ENCODE data around the gene ATP10A. TPM values are rescaled to one million over a fixed set of nuclear protein-coding genes. Genes with fewer than 3 reads are reported as not detected.

The ATP10A gene
- total and polyA plus RNA-seq, 3 experiments from 2014 or later = 8.2 to 28.9 (median 24.0) TPM

DNA sequence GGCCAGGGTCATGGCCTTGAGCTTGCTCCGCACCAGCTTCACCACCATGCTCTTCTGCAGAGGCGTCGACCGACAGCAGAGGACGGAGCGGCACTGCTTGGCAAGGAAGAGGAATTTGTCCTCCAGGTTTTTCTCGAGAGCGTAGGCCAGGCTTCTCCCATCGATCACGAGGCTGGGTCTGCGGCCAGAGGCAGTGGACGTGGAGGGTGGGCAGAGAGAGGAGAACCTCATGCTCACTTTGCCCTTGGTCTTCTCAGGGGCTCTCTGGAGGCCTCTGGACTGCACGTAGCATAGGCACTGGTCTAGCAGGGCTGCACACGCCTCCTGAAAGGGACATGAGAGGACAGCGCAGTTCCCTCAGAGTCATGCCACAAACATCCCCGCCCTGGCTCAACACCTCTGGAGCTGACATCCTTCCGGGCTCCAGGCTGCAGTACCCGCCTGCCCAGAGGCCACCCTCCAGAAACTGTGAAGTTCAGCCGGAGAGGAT is 168.3 kb downstream of the ATP10A start:
- Histone ChIP-seq H3K36me3 (ENCODE audit: insufficient read depth, low read length) (peaks cover 12% of the 10 kb centered on the region), H3K9me3 (ENCODE audit: low read length) (no peaks in the 10 kb centered on the region), H3K4me3 (ENCODE audit: low read length) (no peak overlapping the region), H3K27ac (ENCODE audit: low read depth, low read length) (no peak overlapping the region), H3K27me3 (ENCODE audit: insufficient read depth, low read length, poor library complexity, severe bottlenecking) (no peaks in the 10 kb centered on the region), H3K4me1 (ENCODE audit: insufficient read depth, low read length) (no peaks in the 10 kb centered on the region)
- no peak for DNase-seq
- Mint-ChIP-seq H3K4me1 (no peaks in the 10 kb centered on the region), H3K27me3 (no peaks in the 10 kb centered on the region), H3K9me3 (peaks cover 0 to 1% (median 0%) of the 10 kb centered on the region in 5 donors), H3K27ac (peak overlapping the region in 2 of 8 donors; percentile 10 to 29), H3K4me3 (no peak overlapping the region), H3K36me3 (peaks cover 0 to 85% (median 3%) of the 10 kb centered on the region in 3 donors)
- CTCF ChIA-PET = interaction anchor here (2.9 kb wide), 1 partner anchor 239 kb away, joined by 11 read pairs; no protein-coding TSS in a partner anchor
- POLR2A ChIA-PET = no interaction called here

DNA sequence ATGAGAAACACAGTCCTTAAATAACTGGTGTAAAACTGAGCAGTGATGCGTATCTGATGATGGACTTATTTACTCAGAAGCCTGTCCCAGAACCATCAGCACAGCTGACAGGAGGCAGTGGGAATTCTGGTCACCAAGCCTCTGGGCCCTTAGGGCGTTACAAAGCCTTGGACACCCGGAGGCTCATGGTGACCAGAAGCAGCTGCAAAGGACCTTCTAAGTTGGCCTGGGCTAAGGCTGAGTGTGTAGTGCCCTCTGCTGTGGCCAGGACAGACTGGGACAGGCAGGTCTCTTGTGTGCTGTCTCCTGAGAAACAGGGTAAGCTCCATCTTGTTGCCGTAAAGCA is 168.9 kb downstream of the ATP10A start:
- Histone ChIP-seq H3K9me3 (ENCODE audit: low read length) (no peaks in the 10 kb centered on the region), H3K27ac (ENCODE audit: low read depth, low read length) (no peak overlapping the region), H3K27me3 (ENCODE audit: insufficient read depth, low read length, poor library complexity, severe bottlenecking) (no peaks in the 10 kb centered on the region), H3K36me3 (ENCODE audit: insufficient read depth, low read length) (peaks cover 12% of the 10 kb centered on the region), H3K4me1 (ENCODE audit: insufficient read depth, low read length) (no peaks in the 10 kb centered on the region), H3K4me3 (ENCODE audit: low read length) (no peak overlapping the region)
- Mint-ChIP-seq H3K4me3 (no peak overlapping the region), H3K9me3 (peaks cover 0 to 1% (median 0%) of the 10 kb centered on the region in 5 donors), H3K27me3 (no peaks in the 10 kb centered on the region), H3K27ac (no peak overlapping the region), H3K36me3 (peaks cover 0 to 88% (median 3%) of the 10 kb centered on the region in 3 donors), H3K4me1 (no peaks in the 10 kb centered on the region)
- ChIA-PET CTCF (interaction anchor here (2.9 kb wide), 1 partner anchor 240 kb away, joined by 11 read pairs; no protein-coding TSS in a partner anchor), POLR2A (no interaction called here)
- no peak for DNase-seq

DNA sequence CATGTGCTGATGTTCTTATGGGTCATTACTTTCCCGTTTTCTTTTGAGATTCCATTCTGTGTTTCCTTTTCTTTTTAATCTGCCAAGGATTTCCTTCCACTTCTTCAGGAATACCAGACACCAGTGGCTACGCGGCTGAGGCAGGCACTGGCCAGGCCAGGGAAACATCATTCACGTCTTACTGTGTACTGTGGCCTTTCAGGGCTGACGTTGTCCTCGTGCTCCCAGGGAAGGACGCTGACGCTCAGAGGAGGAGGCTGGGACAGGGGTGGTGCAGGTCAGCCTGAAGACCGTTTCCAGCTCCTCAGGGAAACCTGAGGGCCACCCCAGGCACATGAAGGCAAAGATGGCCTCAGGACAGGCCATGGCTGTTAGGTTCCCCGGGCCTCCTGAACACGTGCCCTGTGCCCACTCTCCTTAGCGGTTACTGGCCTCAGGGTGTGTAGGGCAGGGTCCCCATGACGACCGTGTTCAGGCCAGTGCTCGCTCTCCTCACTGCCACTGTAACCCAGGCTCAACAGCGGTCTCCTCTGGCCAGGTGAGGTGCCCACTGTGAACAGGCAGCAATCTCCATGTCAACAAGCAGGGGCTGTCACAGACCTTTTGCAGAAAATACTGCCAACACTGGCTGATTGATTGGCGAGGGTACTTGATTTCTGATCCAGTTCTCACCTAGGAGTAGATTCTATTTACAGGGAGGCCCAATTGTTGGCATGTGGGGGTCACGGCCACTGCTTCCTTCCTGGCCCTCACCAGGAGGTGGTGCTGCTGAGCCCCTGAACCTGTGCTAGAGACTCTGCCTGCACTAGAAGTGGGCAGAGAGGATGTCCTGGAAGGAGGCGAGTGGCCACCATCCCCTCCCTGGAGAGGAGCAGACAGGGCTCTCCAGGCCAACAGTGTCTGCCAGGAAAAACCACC is 169.5 kb downstream of the ATP10A start:
- CTCF ChIA-PET = interaction anchor here (2.9 kb wide), 1 partner anchor 240 kb away, joined by 11 read pairs; no protein-coding TSS in a partner anchor

DNA sequence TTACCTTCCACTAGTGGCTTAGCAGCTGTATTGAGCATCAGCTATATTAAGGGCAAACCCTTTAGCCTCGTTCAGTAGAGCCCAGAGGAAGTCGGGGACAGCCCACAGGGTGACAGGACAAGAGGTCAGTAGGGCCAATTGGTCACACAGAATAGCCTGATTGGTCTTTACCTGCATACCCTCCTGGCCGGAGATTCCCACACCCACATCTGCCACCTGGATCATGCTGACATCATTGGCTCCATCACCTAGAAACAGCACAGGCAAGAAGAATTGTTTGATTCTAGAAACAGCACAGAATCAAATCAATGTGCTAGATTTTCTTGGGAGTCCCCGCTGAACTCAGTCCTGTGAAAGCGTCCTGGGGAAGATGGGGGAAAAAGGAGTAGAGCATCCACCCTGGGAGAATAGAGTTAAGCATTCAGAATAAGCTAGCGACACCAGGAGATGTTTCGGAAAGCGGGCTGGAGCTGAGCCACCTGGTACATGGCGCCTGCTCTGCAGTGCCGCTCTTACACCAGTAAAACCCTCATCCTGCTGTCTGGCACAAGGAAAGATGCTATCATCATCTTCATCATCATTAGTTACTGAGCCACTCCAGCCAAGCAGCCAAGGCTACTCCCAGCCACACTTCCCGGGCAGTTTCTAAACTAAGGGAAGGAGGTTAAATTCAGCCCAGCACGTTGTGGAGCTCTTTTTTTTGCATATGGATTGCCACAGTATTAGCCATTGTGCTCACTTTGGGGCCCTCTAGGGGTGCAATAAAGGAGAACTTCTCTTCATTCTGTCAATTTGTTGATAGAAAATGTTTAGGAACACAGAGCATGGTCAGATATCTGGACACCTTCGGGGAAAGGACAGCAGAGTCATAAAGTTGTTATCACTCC is 171.3 kb downstream of the ATP10A start:
- Mint-ChIP-seq H3K4me3 (no peak overlapping the region), H3K36me3 (peaks cover 0 to 89% (median 2%) of the 10 kb centered on the region in 3 donors), H3K4me1 (no peaks in the 10 kb centered on the region), H3K27ac (no peak overlapping the region), H3K27me3 (no peaks in the 10 kb centered on the region), H3K9me3 (peaks cover 0 to 1% (median 0%) of the 10 kb centered on the region in 5 donors)
- H3K4me1 ChIP-seq (ENCODE audit: insufficient read depth, low read length) = no peaks in the 10 kb centered on the region
- H3K27me3 ChIP-seq (ENCODE audit: insufficient read depth, low read length, poor library complexity, severe bottlenecking) = no peaks in the 10 kb centered on the region
- H3K27ac ChIP-seq (ENCODE audit: low read depth, low read length) = no peak overlapping the region
- CTCF ChIA-PET = no interaction called here
- DNase-seq = no peak
- peaks cover 17% of the 10 kb centered on the region for H3K36me3 ChIP-seq (ENCODE audit: insufficient read depth, low read length)
- H3K4me3 ChIP-seq (ENCODE audit: low read length) = no peak overlapping the region
- POLR2A ChIA-PET = interaction anchor here (0.6 kb wide), 1 partner anchor 11 kb away, joined by 6 read pairs; no protein-coding TSS in a partner anchor
- no peaks in the 10 kb centered on the region for H3K9me3 ChIP-seq (ENCODE audit: low read length)

More for the DNA sequence above, 169.5 kb downstream of the ATP10A start:
- DNase-seq = peak in 2 of 5 donors; percentile 7 to 11
- H3K27ac Mint-ChIP-seq = no peak overlapping the region
- Histone ChIP-seq H3K4me1 (ENCODE audit: insufficient read depth, low read length) (no peaks in the 10 kb centered on the region), H3K4me3 (ENCODE audit: low read length) (no peak overlapping the region), H3K36me3 (ENCODE audit: insufficient read depth, low read length) (peaks cover 12% of the 10 kb centered on the region), H3K27ac (ENCODE audit: low read depth, low read length) (no peak overlapping the region), H3K27me3 (ENCODE audit: insufficient read depth, low read length, poor library complexity, severe bottlenecking) (no peaks in the 10 kb centered on the region), H3K9me3 (ENCODE audit: low read length) (no peaks in the 10 kb centered on the region)
- H3K9me3 Mint-ChIP-seq = peaks cover 0 to 1% (median 0%) of the 10 kb centered on the region in 5 donors
- no peak overlapping the region for H3K4me3 Mint-ChIP-seq
- no peaks in the 10 kb centered on the region for H3K4me1 Mint-ChIP-seq
- no peaks in the 10 kb centered on the region for H3K27me3 Mint-ChIP-seq
- POLR2A ChIA-PET = no interaction called here
- H3K36me3 Mint-ChIP-seq = peaks cover 0 to 88% (median 3%) of the 10 kb centered on the region in 3 donors

DNA sequence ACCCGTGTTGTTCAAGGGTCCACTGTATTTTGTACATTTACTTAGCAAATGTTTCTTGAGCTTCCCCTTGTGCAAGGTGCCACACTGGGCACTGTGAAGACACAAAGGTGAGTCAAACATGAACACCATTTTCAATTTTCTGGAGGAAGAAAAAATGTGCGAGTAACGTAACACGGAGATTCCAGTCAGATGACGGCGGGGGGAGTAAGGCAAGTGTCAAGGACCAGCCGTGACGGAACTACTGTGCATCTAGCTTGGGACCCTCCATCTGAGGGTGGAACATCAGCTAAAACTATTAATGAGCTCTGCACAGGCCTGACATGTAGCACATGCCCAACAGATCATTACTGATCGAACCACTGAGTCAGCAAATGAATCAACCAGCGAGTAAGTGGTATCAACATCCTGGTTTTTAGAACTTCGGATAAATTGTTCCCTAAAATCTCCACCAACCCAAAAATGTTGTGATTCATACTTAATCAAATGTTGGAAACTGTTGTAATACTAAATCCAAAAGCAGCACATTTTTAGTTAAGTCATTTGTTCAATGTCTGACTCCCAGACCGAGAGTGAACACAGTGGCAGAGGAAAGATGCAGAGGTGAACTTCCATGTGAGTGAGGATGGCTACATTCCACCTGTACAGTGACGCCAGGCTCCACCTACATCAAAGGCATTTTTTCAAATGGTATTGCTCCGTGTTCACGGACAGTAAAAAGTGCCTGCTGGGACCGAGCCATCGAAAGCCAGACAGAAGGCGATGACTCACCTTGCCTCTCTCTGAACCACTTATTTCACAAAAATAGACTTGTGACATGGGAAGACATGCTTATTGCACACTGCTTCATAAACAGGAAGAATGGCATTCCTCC is 172.2 kb downstream of the ATP10A start:
- H3K4me1 Mint-ChIP-seq = no peaks in the 10 kb centered on the region
- H3K27me3 ChIP-seq (ENCODE audit: insufficient read depth, low read length, poor library complexity, severe bottlenecking) = no peaks in the 10 kb centered on the region
- H3K4me3 ChIP-seq (ENCODE audit: low read length) = no peak overlapping the region
- no peaks in the 10 kb centered on the region for H3K9me3 ChIP-seq (ENCODE audit: low read length)
- no peaks in the 10 kb centered on the region for H3K27me3 Mint-ChIP-seq
- H3K27ac Mint-ChIP-seq = no peak overlapping the region
- peaks cover 0 to 82% (median 2%) of the 10 kb centered on the region in 3 donors for H3K36me3 Mint-ChIP-seq
- DNase-seq = no peak
- H3K4me1 ChIP-seq (ENCODE audit: insufficient read depth, low read length) = no peaks in the 10 kb centered on the region
- no peak overlapping the region for H3K4me3 Mint-ChIP-seq
- peaks cover 0 to 1% (median 0%) of the 10 kb centered on the region in 5 donors for H3K9me3 Mint-ChIP-seq
- H3K36me3 ChIP-seq (ENCODE audit: insufficient read depth, low read length) = peaks cover 17% of the 10 kb centered on the region
- CTCF ChIA-PET = no interaction called here
- H3K27ac ChIP-seq (ENCODE audit: low read depth, low read length) = no peak overlapping the region
- POLR2A ChIA-PET = interaction anchor here (0.6 kb wide), 1 partner anchor 12 kb away, joined by 6 read pairs; no protein-coding TSS in a partner anchor

DNA sequence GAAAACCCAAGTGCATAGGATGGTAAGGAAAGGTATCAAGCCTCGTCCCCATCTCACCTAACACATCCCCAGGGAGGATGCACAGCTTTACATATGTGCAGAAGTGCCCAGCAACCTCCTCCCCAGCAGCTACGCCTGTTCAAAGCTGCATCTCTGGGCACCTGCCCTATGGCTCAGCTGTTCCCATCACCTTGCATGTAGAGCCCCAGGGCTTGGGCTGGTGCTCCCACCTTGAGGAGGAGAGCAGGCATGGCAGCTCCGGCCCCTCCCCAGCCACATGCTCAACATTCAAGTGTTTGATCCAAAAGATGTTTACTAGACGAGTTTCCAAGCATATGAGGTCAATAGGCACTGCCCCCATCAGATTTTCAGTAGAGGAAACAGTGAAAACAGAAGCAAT is 173.5 kb downstream of the ATP10A start:
- Histone ChIP-seq H3K27me3 (ENCODE audit: insufficient read depth, low read length, poor library complexity, severe bottlenecking) (no peaks in the 10 kb centered on the region), H3K9me3 (ENCODE audit: low read length) (no peaks in the 10 kb centered on the region), H3K27ac (ENCODE audit: low read depth, low read length) (no peak overlapping the region), H3K4me1 (ENCODE audit: insufficient read depth, low read length) (no peaks in the 10 kb centered on the region), H3K36me3 (ENCODE audit: insufficient read depth, low read length) (peaks cover 15% of the 10 kb centered on the region), H3K4me3 (ENCODE audit: low read length) (no peak overlapping the region)
- CTCF ChIA-PET = interaction anchor here (1.1 kb wide), 1 partner anchor 244 kb away, joined by 3 read pairs; no protein-coding TSS in a partner anchor
- Mint-ChIP-seq H3K36me3 (peaks cover 0 to 83% (median 2%) of the 10 kb centered on the region in 3 donors), H3K4me3 (no peak overlapping the region), H3K9me3 (peaks cover 0 to 2% (median 0%) of the 10 kb centered on the region in 5 donors), H3K27ac (no peak overlapping the region), H3K4me1 (no peaks in the 10 kb centered on the region), H3K27me3 (no peaks in the 10 kb centered on the region)
- DNase-seq = no peak
- POLR2A ChIA-PET = no interaction called here

DNA sequence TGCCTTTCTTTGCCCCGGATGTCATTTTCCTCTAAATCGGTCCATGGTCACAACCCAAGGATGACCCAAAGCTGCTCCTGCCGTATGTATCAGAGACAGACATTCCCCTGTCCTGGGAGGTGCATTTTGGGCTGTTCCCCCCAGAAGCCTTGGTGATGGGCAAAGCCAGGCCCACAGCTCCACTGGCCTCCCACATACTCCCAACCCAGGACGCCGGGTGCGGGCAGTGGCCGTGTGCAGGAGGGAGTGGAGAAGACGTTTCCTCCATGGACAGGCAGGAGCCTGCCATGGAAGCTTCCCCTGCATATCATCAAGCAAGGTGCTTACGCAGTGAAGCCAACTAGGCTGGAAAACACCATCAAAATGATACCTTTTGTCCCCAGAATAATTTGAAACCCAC is 175.0 kb downstream of the ATP10A start:
- no peaks in the 10 kb centered on the region for H3K4me1 ChIP-seq (ENCODE audit: insufficient read depth, low read length)
- H3K4me3 ChIP-seq (ENCODE audit: low read length) = no peak overlapping the region
- no peak for DNase-seq
- H3K36me3 Mint-ChIP-seq = peaks cover 2 to 84% (median 9%) of the 10 kb centered on the region in 3 donors
- H3K27me3 ChIP-seq (ENCODE audit: insufficient read depth, low read length, poor library complexity, severe bottlenecking) = no peaks in the 10 kb centered on the region
- no peak overlapping the region for H3K27ac Mint-ChIP-seq
- CTCF ChIA-PET = no interaction called here
- no peak overlapping the region for H3K4me3 Mint-ChIP-seq
- H3K9me3 ChIP-seq (ENCODE audit: low read length) = no peaks in the 10 kb centered on the region
- no peaks in the 10 kb centered on the region for H3K27me3 Mint-ChIP-seq
- H3K27ac ChIP-seq (ENCODE audit: low read depth, low read length) = no peak overlapping the region
- peaks cover 9% of the 10 kb centered on the region for H3K36me3 ChIP-seq (ENCODE audit: insufficient read depth, low read length)
- H3K4me1 Mint-ChIP-seq = no peaks in the 10 kb centered on the region
- POLR2A ChIA-PET = no interaction called here
- peaks cover 0 to 4% (median 1%) of the 10 kb centered on the region in 5 donors for H3K9me3 Mint-ChIP-seq
